PC-9 (cell line): Measurements from ENCODE around the gene PAQR4.

Experiments
- CTCF ChIP-seq: fragments of 200-600 bp; sonication (generic); conservative IDR thresholded peaks from 2 replicates; pipeline ENCODE4 v1.6.1; 2017; ENCODE audit warnings: mixed run types, antibody characterized with exemption, mild to moderate bottlenecking, moderate library complexity
- EZH2 ChIP-seq: fragments of 200-600 bp; sonication (generic); IDR thresholded peaks from 2 replicates; pipeline ENCODE4 v1.8.0; 2017; ENCODE audit warnings: antibody characterized with exemption, low read depth

- no peak for TF ChIP-seq CTCF
- no peak for TF ChIP-seq EZH2
Measured at GRCh38 chr16:2990891-2991290, 21.7 kb downstream of the PAQR4 start.
